Measurements from ENCODE around the gene METAP1. TPM values are rescaled to one million over a fixed set of nuclear protein-coding genes. Genes with fewer than 3 reads are reported as not detected.

Gene METAP1
- total and polyA plus RNA-seq, 2 of the 4 experiments (the other 2 are of a cell fraction) = 43.7 to 47.9 TPM

- H3K9me1 ChIP-seq (ENCODE audit: insufficient read depth, low read length) = no peaks in the 10 kb centered on the region
- ChIA-PET POLR2A (ENCODE audit: unreplicated experiment) (interaction anchor here (0.6 kb wide), 1 partner anchor 39 kb away, joined by 3 read pairs; the partner anchor contains the start of gene EIF4E), CTCF (interaction anchor here (0.7 kb wide), 1 partner anchor 582 kb away, joined by 3 read pairs; no protein-coding TSS in a partner anchor)
- H2BK20ac ChIP-seq (ENCODE audit: low read depth, low read length) = no peak overlapping the region
- H3K36me3 ChIP-seq (ENCODE audit: control insufficient read depth, insufficient read depth, low read length) = no peaks in the 10 kb centered on the region
- 67% methylated on average over 1 of the region's 3 CpGs; no CpG with 5 or more reads in 1 of the 2 experiments for WGBS, 2 experiments (ENCODE audit: extremely low coverage in 2 of 2, insufficient read length in 1 of 2)
- H3K79me1 ChIP-seq (ENCODE audit: low read depth in 1 of 2, low read length in 2 of 2) = no peaks in the 10 kb centered on the region
- H3K14ac ChIP-seq (replicated peaks; ENCODE audit: low read depth, low read length) = no peak overlapping the region
- no peak overlapping the region for H2BK15ac ChIP-seq (ENCODE audit: low read depth, low read length)
- no peak overlapping the region for H2BK5ac ChIP-seq (ENCODE audit: low read depth, low read length, poor library complexity, severe bottlenecking)
- no peak overlapping the region for H4K5ac ChIP-seq (ENCODE audit: low read depth, low read length)
- H3K4me3 ChIP-seq (ENCODE audit: insufficient read depth, low read depth, low read length) = no peak overlapping the region
- TF ChIP-seq RCOR1 (IDR thresholded peaks at IDR 0.05; ENCODE audit: insufficient replicate concordance, low read length) (no peak), ELK1 (IDR thresholded peaks at IDR 0.05; ENCODE audit: borderline replicate concordance, low read depth, low read length) (no peak), RAD21 (IDR thresholded peaks at IDR 0.05; ENCODE audit: low read length) (no peak), FOS (IDR thresholded peaks at IDR 0.05; ENCODE audit: low read depth, low read length) (no peak), RFX5 (IDR thresholded peaks at IDR 0.05; ENCODE audit: low read depth, low read length) (no peak), SMC3 (IDR thresholded peaks at IDR 0.05; ENCODE audit: low read depth, low read length) (no peak), USF2 (IDR thresholded peaks at IDR 0.05; ENCODE audit: low read depth, low read length) (no peak), MXI1 (IDR thresholded peaks at IDR 0.05; ENCODE audit: borderline replicate concordance, low read depth, low read length) (no peak), MAZ (IDR thresholded peaks at IDR 0.05; ENCODE audit: borderline replicate concordance, low read depth, low read length) (no peak), POLR2A (IDR thresholded peaks at IDR 0.05; ENCODE audit: low read depth, low read length) (no peak), BHLHE40 (IDR thresholded peaks at IDR 0.05; ENCODE audit: low read depth, low read length) (no peak), CEBPB (IDR thresholded peaks at IDR 0.05; ENCODE audit: low read depth, low read length) (no peak)
- dilution Hi-C loops (cut with HindIII; ENCODE audit: low sequenced_read_pairs, unreplicated experiment) (no loop called here), intact Hi-C loops (cut with micrococcal nuclease) (no loop called here), in situ Hi-C loops (cut with MboI; ENCODE audit: low sequenced_read_pairs) (no loop called here)
- H3K27ac ChIP-seq (ENCODE audit: insufficient read depth, low read length) = no peak overlapping the region
- no peak for DNase-seq
- H3K4me2 ChIP-seq (ENCODE audit: low read depth, low read length) = no peak overlapping the region
- H3K23ac ChIP-seq (ENCODE audit: low read depth, low read length) = no peak overlapping the region
- H2AK9ac ChIP-seq (replicated peaks; ENCODE audit: low read depth, low read length, poor library complexity) = no peak overlapping the region
- H3K18ac ChIP-seq (ENCODE audit: low read depth, low read length) = no peak overlapping the region
- no peak overlapping the region for H3K4ac ChIP-seq (ENCODE audit: low read depth, low read length)
- H2BK120ac ChIP-seq (ENCODE audit: low read depth, low read length) = no peak overlapping the region
- H2AFZ ChIP-seq (replicated peaks; ENCODE audit: low read length, poor library complexity) = no peak overlapping the region
- H3K9ac ChIP-seq (ENCODE audit: low read depth, low read length) = no peak overlapping the region
- no peak overlapping the region for H4K8ac ChIP-seq (ENCODE audit: low read depth in 2 of 2, low read length in 2 of 2)
- H3K56ac ChIP-seq (ENCODE audit: extremely low read depth, insufficient read depth, low read length) = no peak overlapping the region
- H2AK5ac ChIP-seq (ENCODE audit: low read depth, low read length) = no peak overlapping the region
- no peak overlapping the region for H4K91ac ChIP-seq (ENCODE audit: insufficient read depth, low read depth, low read length)
- H3K9me3 ChIP-seq (ENCODE audit: control insufficient read depth, insufficient read depth, low read length) = no peaks in the 10 kb centered on the region
- H3K27me3 ChIP-seq (ENCODE audit: control insufficient read depth, insufficient read depth, low read length) = no peaks in the 10 kb centered on the region; the same call in 1 of the 2 replicates
- ATAC-seq (ENCODE audit: low read depth) = no peak
- no peaks in the 10 kb centered on the region for H4K20me1 ChIP-seq (ENCODE audit: insufficient read depth, low read length)
- H3K4me1 ChIP-seq (ENCODE audit: control insufficient read depth, insufficient read depth, low read length) = peaks cover 3% of the 10 kb centered on the region; the same call in 1 of the 2 replicates
- BruUV-seq (replicated peaks) = no TSS peak
Measured at GRCh38 chr4:98967786-98968329, 27.7 kb upstream of the METAP1 start.
